Thyroid gland (tissue), 4 donors: Measurements from ENCODE around the gene DTNBP1.

ENCODE experiments used
- CTCF ChIP-seq, 6 experiments: fragments of 200-600 bp in 3 of 6; fragments of 450-650 bp in 3 of 6; sonication (generic) in 3 of 6; IDR thresholded peaks; one replicate each; pipeline ENCODE4 v1.5.1; 2016 to 2019; ENCODE audit warnings: antibody characterized with exemption in 6 of 6, mild to moderate bottlenecking in 2 of 6, inconsistent platforms in 1 of 6, moderate library complexity in 1 of 6
- POLR2A ChIP-seq, 2 donors: fragments of 450-650 bp; IDR thresholded peaks; one replicate each; pipeline ENCODE4 v1.6.1; 2017; ENCODE audit warnings: antibody characterized with exemption in 2 of 2, mild to moderate bottlenecking in 2 of 2, moderate library complexity in 1 of 2

- TF ChIP-seq POLR2A (IDR thresholded peaks at IDR 0.05) (no peak), CTCF (IDR thresholded peaks at IDR 0.05) (no peak)
Observed at GRCh38 chr6:15709651-15710269, 46.9 kb upstream of the DTNBP1 start.
